SK-N-MC (cell line): ENCODE measurements around the gene LSR.
"Not testable (repeated sequence)": the region's sequence is repeated elsewhere in the genome, so short reads cannot be mapped to it uniquely, and the experiment has no call there.

Source experiments
- DNase-seq: peaks from one replicate; pipeline ENCODE4 v3.0.0-alpha.2; 2011; ENCODE audit warnings: low read depth, low spot score
- H3K27ac ChIP-seq: fragments of 200-600 bp; sonication (generic); 2 replicates; pipeline ENCODE4 v1.5.1; 2016; ENCODE audit warnings: mixed run types
- H3K36me3 ChIP-seq: fragments of 200-600 bp; sonication (generic); 2 replicates; pipeline ENCODE4 v1.6.1; 2017; ENCODE audit warnings: antibody characterized with exemption, low read length, mixed read lengths; ENCODE audit not compliant: insufficient read depth
- H3K4me3 ChIP-seq: fragments of 200-600 bp; sonication (generic); 2 replicates; pipeline ENCODE4 v1.5.1; 2016
- H3K9ac ChIP-seq: fragments of 200-600 bp; sonication (generic); 2 replicates; pipeline ENCODE4 v1.8.0; 2017; ENCODE audit warnings: mixed run types, mixed read lengths; ENCODE audit not compliant: insufficient read length
- H3K9me3 ChIP-seq: fragments of 200-600 bp; sonication (generic); 2 replicates; pipeline ENCODE4 v1.6.1; 2017; ENCODE audit warnings: low read depth, mild to moderate bottlenecking, antibody characterized with exemption, low read length, moderate library complexity, mixed read lengths
- EZH2 ChIP-seq: fragments of 200-600 bp; sonication (generic); IDR thresholded peaks from one replicate; pipeline ENCODE4 v1.6.1; 2017; ENCODE audit warnings: antibody characterized with exemption
- FOXP2 ChIP-seq: optimal IDR thresholded peaks from 2 replicates; pipeline ENCODE3; 2011; ENCODE audit warnings: mild to moderate bottlenecking, moderate library complexity; ENCODE audit not compliant: insufficient read depth; ENCODE audit errors: extremely low read length, control extremely low read depth
- POLR2AphosphoS5 ChIP-seq: IDR thresholded peaks from 2 replicates; pipeline ENCODE4 v1.6.1; 2012; ENCODE audit warnings: mild to moderate bottlenecking, low read depth, low read length, borderline replicate concordance

The LSR gene

DNA sequence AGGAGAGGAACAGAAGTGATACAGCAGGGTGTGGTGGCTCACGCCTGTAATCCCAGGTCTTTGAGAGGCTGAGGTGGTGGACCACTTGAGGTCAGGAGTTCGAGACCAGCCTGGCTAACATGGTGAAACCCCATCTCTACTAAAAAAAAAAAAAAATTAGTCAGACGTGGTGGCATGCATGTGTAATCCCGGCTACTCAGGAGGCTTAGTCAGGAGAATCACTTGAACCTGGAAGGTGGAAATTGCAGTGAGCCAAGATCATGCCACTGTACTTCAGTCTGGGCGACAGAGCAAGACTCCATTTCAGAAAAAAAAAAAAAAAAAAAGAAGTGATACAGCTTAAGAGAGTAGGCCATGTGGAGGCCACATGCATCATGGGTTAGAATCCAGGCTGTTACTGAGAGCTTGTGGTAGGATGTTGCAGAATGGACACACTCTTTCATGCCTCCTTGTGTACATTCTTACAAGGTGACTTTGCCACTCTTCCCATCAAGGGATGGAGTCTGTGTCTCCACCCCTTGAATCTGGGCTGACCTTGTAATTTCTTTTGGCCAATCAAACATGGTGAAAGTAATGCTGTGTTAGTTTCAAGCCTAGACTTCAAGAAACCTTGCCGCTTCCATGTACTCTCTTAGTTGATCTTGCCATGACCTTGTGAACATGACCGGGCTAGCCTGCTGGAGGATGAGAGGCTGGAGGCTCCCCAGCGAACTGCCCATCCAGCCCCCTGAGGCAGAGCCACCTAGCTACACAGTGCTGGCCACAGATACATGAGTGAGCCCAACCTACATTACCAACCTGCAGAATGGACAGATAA, 32.6 kb upstream of the LSR start:
- no peaks in the 10 kb centered on the region for H3K36me3 ChIP-seq
- no peak overlapping the region for H3K9ac ChIP-seq
- no peak for TF ChIP-seq POLR2AphosphoS5
- no peak for TF ChIP-seq FOXP2
- TF ChIP-seq EZH2: no peak
- no peak for DNase-seq
- H3K27ac ChIP-seq: no peak overlapping the region
- H3K4me3 ChIP-seq: no peak overlapping the region
- H3K9me3 ChIP-seq: no peaks in the 10 kb centered on the region

DNA sequence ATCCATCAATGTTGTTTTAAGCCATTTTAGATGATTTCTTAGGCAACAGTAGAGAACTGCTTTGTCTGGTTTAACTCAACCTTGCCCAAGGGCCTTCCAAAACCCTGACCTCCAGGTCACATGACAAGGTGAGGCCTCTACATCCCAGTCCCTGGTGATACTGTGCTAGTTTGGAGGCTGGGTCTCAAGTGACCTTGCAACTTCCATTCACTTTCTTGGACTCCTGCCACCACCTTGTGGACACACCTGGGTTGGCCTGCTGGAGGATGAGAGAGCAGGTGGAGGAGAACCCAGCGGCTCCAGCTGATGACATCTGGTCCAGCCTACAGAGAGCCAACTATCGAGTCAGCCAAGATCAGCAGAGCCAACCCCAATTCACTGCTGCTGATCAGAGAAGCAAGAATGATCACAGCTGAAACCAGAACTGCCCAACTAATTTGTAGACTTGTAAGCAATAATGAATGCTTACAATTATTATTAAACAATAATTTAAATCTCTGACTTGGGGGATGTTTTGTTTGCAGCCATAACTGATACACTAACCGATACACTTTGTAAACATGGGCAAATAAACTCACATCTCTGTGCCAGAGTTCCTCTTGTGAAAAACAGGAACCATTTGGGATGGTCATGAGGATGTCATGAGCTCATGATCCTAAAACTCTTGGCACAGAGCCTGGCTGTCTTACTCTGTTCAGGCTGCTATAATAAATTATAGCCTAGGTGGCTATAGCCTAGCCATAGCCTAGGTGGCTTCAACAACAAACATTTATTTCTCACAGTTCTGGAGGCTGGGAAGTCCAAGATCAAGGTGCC, 31.8 kb upstream of the LSR start:
- no peak overlapping the region for H3K4me3 ChIP-seq
- TF ChIP-seq EZH2 (no peak), FOXP2 (no peak), POLR2AphosphoS5 (no peak)
- no peaks in the 10 kb centered on the region for H3K9me3 ChIP-seq
- H3K36me3 ChIP-seq: no peaks in the 10 kb centered on the region
- no peak overlapping the region for H3K9ac ChIP-seq
- H3K27ac ChIP-seq: no peak overlapping the region
- DNase-seq: no peak

DNA sequence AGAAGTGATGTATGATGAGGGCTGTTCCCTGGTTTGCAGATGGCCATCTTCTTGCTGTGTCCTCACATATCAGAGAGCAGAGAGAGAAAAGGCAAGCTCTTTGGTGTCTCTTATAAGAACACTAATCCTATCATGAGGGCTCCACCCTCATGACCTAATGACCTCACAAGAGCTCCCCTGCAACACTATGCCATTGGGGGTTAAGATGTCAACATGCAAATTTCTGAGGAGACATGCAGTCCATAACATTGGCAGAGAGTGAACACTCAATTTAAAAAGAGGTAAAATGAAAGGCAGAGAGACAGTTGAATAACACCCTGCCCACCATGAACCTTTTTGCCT, 31.2 kb upstream of the LSR start:
- no peak for TF ChIP-seq POLR2AphosphoS5
- no peak for TF ChIP-seq EZH2
- no peak for TF ChIP-seq FOXP2
- no peak overlapping the region for H3K27ac ChIP-seq
- H3K36me3 ChIP-seq: no peaks in the 10 kb centered on the region
- DNase-seq: no peak
- H3K4me3 ChIP-seq: no peak overlapping the region
- no peak overlapping the region for H3K9ac ChIP-seq
- no peaks in the 10 kb centered on the region for H3K9me3 ChIP-seq

DNA sequence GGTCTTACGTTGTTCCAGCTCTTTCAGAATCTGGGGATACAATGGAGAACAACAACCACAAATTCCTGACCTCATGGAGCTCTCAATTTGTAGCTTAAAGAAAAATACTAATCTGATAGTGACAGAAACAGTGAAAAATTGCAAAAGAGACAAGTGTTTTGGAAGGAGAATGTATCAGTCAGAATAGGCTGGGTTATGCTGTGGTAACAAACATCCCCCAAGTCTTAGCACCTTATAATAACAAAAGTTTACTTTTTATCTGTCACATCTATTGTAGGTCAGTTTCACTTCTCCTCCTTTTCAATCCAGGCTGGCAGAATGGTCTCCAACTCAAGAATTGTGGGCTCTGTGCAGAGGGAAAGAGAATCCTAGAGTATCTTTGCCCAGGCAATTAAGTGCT, 29.8 kb upstream of the LSR start:
- Histone ChIP-seq H3K27ac (no peak overlapping the region), H3K9me3 (no peaks in the 10 kb centered on the region), H3K4me3 (no peak overlapping the region), H3K9ac (no peak overlapping the region), H3K36me3 (no peaks in the 10 kb centered on the region)
- TF ChIP-seq EZH2 (no peak), POLR2AphosphoS5 (no peak)
- DNase-seq: no peak

- no peak for DNase-seq
- Histone ChIP-seq H3K4me3 (no peak overlapping the region), H3K9ac (no peak overlapping the region), H3K27ac (no peak overlapping the region), H3K9me3 (no peaks in the 10 kb centered on the region), H3K36me3 (no peaks in the 10 kb centered on the region)
- TF ChIP-seq EZH2: no peak
- TF ChIP-seq FOXP2: no peak
- no peak for TF ChIP-seq POLR2AphosphoS5
These were observed 28.4 kb upstream of the LSR start for GRCh38 chr19:35220315-35220921.

DNA sequence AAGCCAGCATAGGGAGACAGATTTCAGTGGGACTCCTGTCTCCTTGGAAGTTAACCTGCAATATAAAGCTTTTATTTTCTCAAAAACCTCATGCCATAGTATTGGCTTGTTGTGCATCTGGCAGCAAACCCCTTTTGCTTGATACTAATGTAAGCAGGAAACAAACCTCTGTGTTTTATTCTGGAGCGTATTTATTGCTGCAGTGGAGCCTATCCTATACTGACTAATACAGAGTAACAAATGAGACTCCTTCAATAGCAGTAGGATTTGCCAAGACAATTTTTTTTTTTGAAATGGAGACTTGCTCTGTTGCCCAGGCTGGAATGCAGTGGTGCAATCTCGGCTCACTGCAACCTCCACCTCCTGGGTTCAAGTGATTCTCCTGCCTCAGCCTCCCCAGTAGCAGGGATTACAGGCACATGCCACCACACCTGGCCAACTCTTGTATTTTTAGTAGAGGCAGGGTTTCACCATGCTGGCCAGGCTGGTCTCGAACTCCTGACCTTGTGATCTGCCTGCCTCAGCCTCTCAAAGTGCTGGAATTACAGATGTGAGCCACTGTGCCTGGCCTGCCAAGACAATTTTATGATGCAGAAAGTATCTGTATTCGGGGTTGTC, 27.7 kb upstream of the LSR start:
- not testable (repeated sequence) for H3K9ac ChIP-seq, H3K4me3 ChIP-seq, H3K36me3 ChIP-seq, H3K9me3 ChIP-seq, DNase-seq, H3K27ac ChIP-seq

DNA sequence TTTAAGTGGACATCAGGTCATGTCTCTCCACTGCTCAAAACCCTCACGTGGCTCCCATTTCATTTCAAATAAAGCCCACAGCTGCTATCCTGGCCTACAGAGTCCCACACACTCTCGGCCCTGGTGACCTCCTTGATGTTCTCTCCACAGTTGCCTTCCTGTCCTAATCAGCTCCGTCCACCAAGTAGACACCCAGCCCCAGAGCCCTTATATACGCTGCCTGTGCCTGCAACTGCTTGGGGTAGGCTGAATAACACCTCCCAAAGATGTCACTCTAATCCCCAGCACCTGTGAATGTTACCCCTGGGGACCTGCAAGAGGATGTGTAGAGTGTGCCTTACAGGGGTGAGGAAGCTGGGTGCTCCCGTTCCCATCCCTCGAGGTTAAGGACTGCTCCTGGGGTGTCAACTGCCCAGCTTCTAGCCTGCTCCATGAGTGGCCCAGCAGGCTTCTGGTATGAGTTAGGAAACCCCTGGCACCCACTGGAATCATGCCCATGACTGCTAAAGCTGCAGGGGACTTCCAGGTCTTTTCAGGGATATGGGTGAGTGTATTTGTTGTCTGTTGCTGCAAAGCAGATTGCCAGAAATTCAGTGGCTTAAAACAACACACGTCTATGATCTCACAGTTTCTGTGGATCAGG, 26.3 kb upstream of the LSR start:
- no peaks in the 10 kb centered on the region for H3K36me3 ChIP-seq
- no peak overlapping the region for H3K27ac ChIP-seq
- H3K9me3 ChIP-seq: no peaks in the 10 kb centered on the region
- H3K4me3 ChIP-seq: no peak overlapping the region
- TF ChIP-seq POLR2AphosphoS5: no peak
- TF ChIP-seq EZH2: no peak
- TF ChIP-seq FOXP2: no peak
- H3K9ac ChIP-seq: no peak overlapping the region
- DNase-seq: no peak

DNA sequence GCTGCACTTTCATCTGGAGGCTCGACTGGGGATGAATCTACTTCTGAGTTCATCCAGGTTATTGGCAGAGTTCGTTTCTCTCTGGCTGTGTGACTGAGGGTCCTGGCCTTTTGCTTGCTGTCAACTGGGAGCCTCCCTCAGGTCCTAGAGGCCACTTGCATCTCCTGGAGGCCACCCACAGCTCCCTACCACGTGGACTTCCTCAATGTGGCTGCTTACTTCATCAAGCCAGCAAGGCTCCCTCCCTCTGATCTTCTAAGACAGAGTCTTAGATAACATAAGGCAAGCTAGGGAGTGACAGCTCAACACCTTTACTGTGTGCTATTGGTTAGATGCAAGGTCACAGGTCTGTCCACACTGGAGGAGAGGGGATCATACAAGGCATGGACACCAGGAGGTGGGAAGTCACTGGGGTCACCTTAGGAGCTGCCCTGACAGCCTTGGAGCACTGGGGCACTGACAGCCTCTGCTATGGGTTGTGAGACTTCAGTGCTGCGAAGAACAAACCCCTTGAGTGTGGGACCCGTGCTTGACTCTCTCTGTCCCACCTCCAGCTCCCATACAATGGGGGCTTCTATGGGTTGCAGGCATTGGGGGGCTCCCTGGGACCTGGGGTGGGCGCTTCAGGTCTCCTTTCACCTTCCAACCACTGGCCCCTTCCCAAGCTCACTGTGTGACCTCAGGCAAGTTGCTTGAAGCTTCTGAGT, 25.6 kb upstream of the LSR start:
- no peak for DNase-seq

More for the DNA sequence above, 25.6 kb upstream of the LSR start:
- no peak overlapping the region for H3K4me3 ChIP-seq
- TF ChIP-seq EZH2 (no peak), FOXP2 (no peak), POLR2AphosphoS5 (no peak)
- no peak overlapping the region for H3K9ac ChIP-seq
- H3K36me3 ChIP-seq: no peaks in the 10 kb centered on the region
- no peaks in the 10 kb centered on the region for H3K9me3 ChIP-seq
- H3K27ac ChIP-seq: no peak overlapping the region
